Measurements from ENCODE around the gene PSMD6. TPM values are rescaled to one million over a fixed set of nuclear protein-coding genes. Genes with fewer than 3 reads are reported as not detected.

Gene PSMD6
- polyA plus RNA-seq, 3 donors = 54.6 to 135 (median 101) TPM

GRCh38 chr3:64002233-64002632 lies 21.1 kb downstream of the PSMD6 start:
- no peak overlapping the region for H3K4me3 ChIP-seq (replicated peaks in 1 of 3; ENCODE audit: low read depth in 2 of 3, low read length in 3 of 3)
- Mint-ChIP-seq H3K27ac (peak overlapping the region in 2 of 7 donors; percentile 20 to 33), H3K9me3 (no peaks in the 10 kb centered on the region), H3K4me1 (no peaks in the 10 kb centered on the region), H3K4me3 (no peak overlapping the region), H3K36me3 (peaks cover 51 to 52% of the 10 kb centered on the region in 2 donors), H3K27me3 (ENCODE audit: low read depth in 3 of 3) (peaks cover 0 to 1% (median 0%) of the 10 kb centered on the region in 3 donors)
- no peaks in the 10 kb centered on the region for H3K79me2 ChIP-seq (ENCODE audit: insufficient read depth, low read length)
- no peak overlapping the region for H3K27ac ChIP-seq (ENCODE audit: low read depth in 1 of 2, low read length in 2 of 2)
- peaks cover 48% of the 10 kb centered on the region for H4K20me1 ChIP-seq (ENCODE audit: insufficient read depth, low read length)
- TF ChIP-seq CTCF (IDR thresholded peaks at IDR 0.05) = no peak
- no peak overlapping the region for H2AFZ ChIP-seq (ENCODE audit: insufficient read depth, low read depth, low read length, poor library complexity, severe bottlenecking)
- no peak overlapping the region for H3K9ac ChIP-seq (ENCODE audit: insufficient read depth, low read length, poor library complexity, severe bottlenecking)
- WGBS (ENCODE audit: insufficient coverage) = 96% methylated on average over 4 of the region's 4 CpGs
- intact Hi-C loops (cut with micrococcal nuclease) = no loop called here
- H3K4me2 ChIP-seq (replicated peaks; ENCODE audit: extremely low read depth, low read length, poor library complexity, severe bottlenecking) = no peak overlapping the region
- H3K9me3 ChIP-seq (replicated peaks in 1 of 2; ENCODE audit: control insufficient read depth in 1 of 2, insufficient read depth in 1 of 2, low read length in 2 of 2) = no peaks in the 10 kb centered on the region
- H3K36me3 ChIP-seq (replicated peaks in 1 of 2; ENCODE audit: control insufficient read depth in 1 of 2, insufficient read depth in 2 of 2, low read length in 2 of 2) = peaks cover 72 to 93% of the 10 kb centered on the region in 2 donors
- no peaks in the 10 kb centered on the region for H3K4me1 ChIP-seq (ENCODE audit: control insufficient read depth in 1 of 2, insufficient read depth in 2 of 2, low read length in 2 of 2)
- no peak for DNase-seq
- no peaks in the 10 kb centered on the region for H3K27me3 ChIP-seq (ENCODE audit: control insufficient read depth in 2 of 2, insufficient read depth in 2 of 2, low read length in 2 of 2)

- 97% methylated on average over 8 of the region's 9 CpGs for WGBS (ENCODE audit: insufficient coverage)
- no peak overlapping the region for H3K4me2 ChIP-seq (replicated peaks; ENCODE audit: extremely low read depth, low read length, poor library complexity, severe bottlenecking)
- peaks cover 70 to 93% of the 10 kb centered on the region in 2 donors for H3K36me3 ChIP-seq (replicated peaks in 1 of 2; ENCODE audit: control insufficient read depth in 1 of 2, insufficient read depth in 2 of 2, low read length in 2 of 2)
- no peak for TF ChIP-seq CTCF (IDR thresholded peaks at IDR 0.05)
- no peak overlapping the region for H3K9ac ChIP-seq (ENCODE audit: insufficient read depth, low read length, poor library complexity, severe bottlenecking)
- no peak overlapping the region for H3K27ac ChIP-seq (ENCODE audit: low read depth in 1 of 2, low read length in 2 of 2)
- Mint-ChIP-seq H3K27me3 (ENCODE audit: low read depth in 3 of 3) (peaks cover 0 to 1% (median 0%) of the 10 kb centered on the region in 3 donors), H3K4me3 (no peak overlapping the region), H3K4me1 (no peaks in the 10 kb centered on the region), H3K36me3 (peaks cover 67 to 68% of the 10 kb centered on the region in 2 donors), H3K27ac (peak overlapping the region in 2 of 7 donors; percentile 6 to 18), H3K9me3 (no peaks in the 10 kb centered on the region)
- no peak overlapping the region for H2AFZ ChIP-seq (ENCODE audit: insufficient read depth, low read depth, low read length, poor library complexity, severe bottlenecking)
- no peaks in the 10 kb centered on the region for H3K4me1 ChIP-seq (ENCODE audit: control insufficient read depth in 1 of 2, insufficient read depth in 2 of 2, low read length in 2 of 2)
- no peaks in the 10 kb centered on the region for H3K79me2 ChIP-seq (ENCODE audit: insufficient read depth, low read length)
- H3K27me3 ChIP-seq (ENCODE audit: control insufficient read depth in 2 of 2, insufficient read depth in 2 of 2, low read length in 2 of 2) = no peaks in the 10 kb centered on the region
- H3K9me3 ChIP-seq (replicated peaks in 1 of 2; ENCODE audit: control insufficient read depth in 1 of 2, insufficient read depth in 1 of 2, low read length in 2 of 2) = no peaks in the 10 kb centered on the region
- no peak for DNase-seq
- H3K4me3 ChIP-seq (replicated peaks in 1 of 3; ENCODE audit: low read depth in 2 of 3, low read length in 3 of 3) = no peak overlapping the region
- H4K20me1 ChIP-seq (ENCODE audit: insufficient read depth, low read length) = peaks cover 36% of the 10 kb centered on the region
- intact Hi-C loops (cut with micrococcal nuclease) = no loop called here
Measured at GRCh38 chr3:64000453-64001055, 22.7 kb downstream of the PSMD6 start.

Measured in CD14-positive monocyte (primary cell).